SJCRH30 (cell line): ENCODE measurements around the gene PRTN3. TPM values are rescaled to one million over a fixed set of nuclear protein-coding genes. Genes with fewer than 3 reads are reported as not detected.

Experiments
- DNase-seq, 2 experiments: peaks; one replicate each; pipeline ENCODE4 v3.0.0-alpha.2; 2015 to 2020
- H3K27ac ChIP-seq: fragments of 250-450 bp; sonication (Bioruptor Pico); 2 replicates; pipeline ENCODE4 v1.5.1; 2020; ENCODE audit warnings: mild to moderate bottlenecking, moderate library complexity
- H3K27me3 ChIP-seq: fragments of 250-450 bp; sonication (Bioruptor Pico); 2 replicates; pipeline ENCODE4 v1.5.1; 2020; ENCODE audit warnings: mild to moderate bottlenecking, moderate library complexity
- H3K36me3 ChIP-seq: fragments of 250-450 bp; sonication (Bioruptor Pico); 2 replicates; pipeline ENCODE4 v1.5.1; 2020; ENCODE audit warnings: mild to moderate bottlenecking, moderate library complexity
- H3K4me1 ChIP-seq: fragments of 250-450 bp; sonication (Bioruptor Pico); 2 replicates; pipeline ENCODE4 v1.5.1; 2020; ENCODE audit warnings: mild to moderate bottlenecking, moderate library complexity
- H3K4me3 ChIP-seq: fragments of 250-450 bp; sonication (Bioruptor Pico); 2 replicates; pipeline ENCODE4 v1.5.1; 2020; ENCODE audit warnings: mild to moderate bottlenecking, moderate library complexity
- H3K9me3 ChIP-seq: fragments of 250-450 bp; sonication (Bioruptor Pico); replicated peaks from 2 replicates; pipeline ENCODE4 v1.5.1; 2020; ENCODE audit warnings: mild to moderate bottlenecking, moderate library complexity
- total RNA-seq: library from RNA; depleted of rRNA; stranded (reverse); fragments of >200 nt; shearing (Covaris generic); gene quantifications from 2 replicates; pipeline ENCODE4 v1.2.3, GENCODE V29; 2014; rRNA removed

Gene PRTN3
- total RNA-seq, 1 experiment from 2014 or later: not detected

DNA sequence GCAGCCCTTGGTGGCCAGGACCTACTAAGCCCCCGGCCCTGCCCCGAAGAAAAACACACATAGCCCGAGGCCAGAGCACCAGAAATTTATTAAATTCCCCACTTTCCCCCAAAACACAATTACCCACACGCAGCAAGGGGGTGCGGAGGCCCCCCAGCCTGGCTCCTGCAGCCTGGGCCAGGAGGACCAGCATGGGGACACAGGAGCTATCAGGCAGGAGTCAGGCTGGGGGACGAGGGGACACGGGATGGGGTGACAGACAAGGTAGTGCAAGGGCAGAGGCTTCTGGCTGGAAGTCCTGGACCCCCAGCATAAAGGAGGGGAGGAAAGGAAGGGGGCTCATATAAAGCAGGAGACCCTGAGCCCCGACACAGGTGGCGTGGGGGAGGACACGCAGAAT, 55.6 kb downstream of the PRTN3 start:
- no peaks in the 10 kb centered on the region for H3K27me3 ChIP-seq
- no peaks in the 10 kb centered on the region for H3K4me1 ChIP-seq
- peaks cover 4% of the 10 kb centered on the region; the same call in 1 of the 2 replicates for H3K36me3 ChIP-seq
- DNase-seq: no peak
- H3K9me3 ChIP-seq: no peaks in the 10 kb centered on the region
- no peak overlapping the region for H3K4me3 ChIP-seq
- H3K27ac ChIP-seq: no peak overlapping the region

DNA sequence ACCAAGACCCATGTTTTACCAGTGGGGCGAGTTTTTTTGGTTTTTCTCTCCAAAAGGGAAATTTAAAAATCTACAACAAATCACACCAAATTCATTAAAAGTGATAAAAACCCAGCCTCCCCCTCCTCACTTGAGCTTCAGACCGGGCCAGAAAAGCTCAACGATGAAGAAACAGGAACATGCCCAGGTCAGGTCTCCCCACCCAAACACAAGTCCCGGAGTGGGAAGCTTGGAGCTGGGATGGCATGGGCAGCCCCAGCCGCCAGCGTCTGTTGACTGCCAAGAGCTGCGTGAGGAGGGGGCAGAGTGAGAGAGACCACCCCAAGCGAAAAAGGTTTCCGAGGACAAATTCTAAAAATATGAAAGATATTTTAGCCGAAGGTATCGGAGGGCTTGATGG, 56.2 kb downstream of the PRTN3 start:
- no peaks in the 10 kb centered on the region for H3K9me3 ChIP-seq
- no peak overlapping the region for H3K4me3 ChIP-seq
- H3K36me3 ChIP-seq: peaks cover 4% of the 10 kb centered on the region; the same call in 1 of the 2 replicates
- DNase-seq: no peak
- no peak overlapping the region for H3K27ac ChIP-seq
- H3K4me1 ChIP-seq: no peaks in the 10 kb centered on the region
- no peaks in the 10 kb centered on the region for H3K27me3 ChIP-seq

- Histone ChIP-seq H3K9me3 (no peaks in the 10 kb centered on the region), H3K4me1 (peaks cover 2% of the 10 kb centered on the region; the same call in 1 of the 2 replicates), H3K27me3 (no peaks in the 10 kb centered on the region), H3K36me3 (peaks cover 4% of the 10 kb centered on the region; the same call in 1 of the 2 replicates), H3K4me3 (no peak overlapping the region), H3K27ac (no peak overlapping the region)
- DNase-seq: no peak
These were observed 56.7 kb downstream of the PRTN3 start for GRCh38 chr19:897442-898039.

Other genes with a start within 250 kb of the PRTN3 start
- 27.0 and 29.6 TPM in 2 replicates for gene POLRMT, start 207.5 kb upstream of the PRTN3 start, total RNA-seq
- not detected in 2 replicates for gene FGF22, start 201.1 kb upstream of the PRTN3 start, total RNA-seq
- gene RNF126, start 177.8 kb upstream of the PRTN3 start, total RNA-seq: 37.6 and 38.8 TPM in 2 replicates
- gene FSTL3, start 164.6 kb upstream of the PRTN3 start, total RNA-seq: 6.5 and 8.0 TPM in 2 replicates
- gene PRSS57, start 145.5 kb upstream of the PRTN3 start, total RNA-seq: not detected in 2 replicates
- gene PALM, start 132.1 kb upstream of the PRTN3 start, total RNA-seq: 4.4 and 4.6 TPM in 2 replicates
- gene MISP, start 89.9 kb upstream of the PRTN3 start, total RNA-seq: 0.18 and 0.41 TPM in 2 replicates
- 232 TPM in 2 replicates for gene PTBP1, start 43.5 kb upstream of the PRTN3 start, total RNA-seq
- not detected in 2 replicates for gene PLPPR3, start 19.0 kb upstream of the PRTN3 start, total RNA-seq
- not detected in 2 replicates for gene AZU1, start 13.2 kb upstream of the PRTN3 start, total RNA-seq
- gene ELANE, start 11.3 kb downstream of the PRTN3 start, total RNA-seq: not detected in 2 replicates
- 0.08 and 0.18 TPM in 2 replicates for gene CFD, start 18.7 kb downstream of the PRTN3 start, total RNA-seq
- gene MED16, start 52.2 kb downstream of the PRTN3 start, total RNA-seq: 19.6 and 21.3 TPM in 2 replicates
- not detected in 2 replicates for gene RNU6-9, start 52.5 kb downstream of the PRTN3 start, total RNA-seq
- 18.3 and 19.8 TPM in 2 replicates for gene R3HDM4, start 72.2 kb downstream of the PRTN3 start, total RNA-seq
- 0.08 TPM in 1 of 2 replicates, not detected in the other for gene KISS1R, start 76.3 kb downstream of the PRTN3 start, total RNA-seq
- gene ARID3A, start 85.0 kb downstream of the PRTN3 start, total RNA-seq: 28.7 and 34.8 TPM in 2 replicates
- gene WDR18, start 143.3 kb downstream of the PRTN3 start, total RNA-seq: 47.5 and 58.9 TPM in 2 replicates
- not detected in 2 replicates for gene GRIN3B, start 159.4 kb downstream of the PRTN3 start, total RNA-seq
- 61.0 and 66.8 TPM in 2 replicates for gene TMEM259, start 180.1 kb downstream of the PRTN3 start, total RNA-seq
- not detected in 2 replicates for gene RNU6-2, start 180.5 kb downstream of the PRTN3 start, total RNA-seq
- 87.2 and 91.4 TPM in 2 replicates for gene CNN2, start 185.6 kb downstream of the PRTN3 start, total RNA-seq
- 7.8 and 11.0 TPM in 2 replicates for gene ABCA7, start 199.1 kb downstream of the PRTN3 start, total RNA-seq
- 2.9 TPM in 2 replicates for gene ARHGAP45, start 226.2 kb downstream of the PRTN3 start, total RNA-seq